T-cell (primary cell): ENCODE measurements around the gene HIP1. TPM values are rescaled to one million over a fixed set of nuclear protein-coding genes. Genes with fewer than 3 reads are reported as not detected.

ENCODE experiments used
- ATAC-seq, 4 experiments: fragments of 200-7000 bp in 3 of 4; fragments of 150-1000 bp in 1 of 4; cut with Tn5 transposase; replicated peaks in 1 of 4; 1 replicate in 3 of 4; 2 replicates in 1 of 4; pipeline ENCODE4 v1.10.0; 2021; ENCODE audit warnings: moderate library complexity in 3 of 4, mild to moderate bottlenecking in 2 of 4, moderate number of reproducible peaks in 1 of 4
- CTCF ChIA-PET, 2 donors: fragments of 300-600 bp; sonication (Branson Sonifier 250); formaldehyde crosslinking; loops; one replicate each; lab custom pipeline; 2022; ENCODE audit warnings: antibody characterized with exemption in 2 of 2; lab: Charles Lee
- POLR2A ChIA-PET, 2 donors: fragments of 300-600 bp; sonication (Branson Sonifier 250); formaldehyde crosslinking; loops; one replicate each; lab custom pipeline; 2022; ENCODE audit warnings: antibody characterized with exemption in 2 of 2; lab: Charles Lee
- DNase-seq, 35 experiments: peaks; one replicate each; pipeline versions ENCODE4 v3.0.0 to v3.0.0-alpha.2; 2013 to 2023
- H3K27ac ChIP-seq: one replicate; pipeline ENCODE4 v1.5.1; 2013; ENCODE audit warnings: low read length
- H3K27me3 ChIP-seq, 2 experiments: replicated peaks in 1 of 2; 1 replicate in 1 of 2; 2 replicates in 1 of 2; pipeline versions ENCODE4 v1.6.1 to v1.7.0; 2013; ENCODE audit warnings: low read length in 1 of 2, mixed read lengths in 1 of 2; ENCODE audit not compliant: control insufficient read depth in 2 of 2, insufficient read depth in 2 of 2; ENCODE audit errors: extremely low read depth in 1 of 2
- H3K36me3 ChIP-seq, 2 donors: 1 replicate in 1 of 2; 2 replicates in 1 of 2; pipeline versions ENCODE4 v1.6.1 to v1.7.0; 2013; ENCODE audit warnings: low read length in 1 of 2; ENCODE audit not compliant: control insufficient read depth in 2 of 2, insufficient read depth in 1 of 2; ENCODE audit errors: extremely low read depth in 1 of 2
- H3K4me1 ChIP-seq, 2 experiments: 1 replicate in 1 of 2; 2 replicates in 1 of 2; pipeline versions ENCODE4 v1.6.1 to v1.7.0; 2013; ENCODE audit warnings: low read length in 2 of 2, mixed read lengths in 1 of 2; ENCODE audit not compliant: insufficient read depth in 2 of 2, control insufficient read depth in 1 of 2; ENCODE audit errors: extremely low read depth in 1 of 2
- H3K4me3 ChIP-seq, 2 donors: 1 replicate in 1 of 2; 2 replicates in 1 of 2; pipeline versions ENCODE4 v1.5.1 to v1.7.0; 2013; ENCODE audit warnings: mild to moderate bottlenecking in 2 of 2, low read length in 1 of 2, moderate library complexity in 1 of 2; ENCODE audit not compliant: control insufficient read depth in 1 of 2; ENCODE audit errors: extremely low read depth in 1 of 2
- H3K9me3 ChIP-seq: 2 replicates; pipeline ENCODE4 v1.7.0; 2013
- H3K27ac Mint-ChIP-seq, 2 donors: one replicate each; pipeline ENCODE4 v1.8.0; 2020 to 2021; ENCODE audit warnings: mild to moderate bottlenecking in 2 of 2, mixed read lengths in 2 of 2
- H3K27me3 Mint-ChIP-seq, 2 donors: one replicate each; pipeline ENCODE4 v1.8.0; 2021 to 2022; ENCODE audit warnings: mixed read lengths in 2 of 2
- H3K36me3 Mint-ChIP-seq: one replicate; pipeline ENCODE4 v1.8.0; 2021; ENCODE audit warnings: mixed read lengths
- H3K4me1 Mint-ChIP-seq, 3 donors: one replicate each; pipeline ENCODE4 v1.8.0; 2020 to 2022; ENCODE audit warnings: mixed read lengths in 3 of 3, mild to moderate bottlenecking in 1 of 3
- H3K4me3 Mint-ChIP-seq, 3 donors: one replicate each; pipeline ENCODE4 v1.8.0; 2020 to 2022; ENCODE audit warnings: mild to moderate bottlenecking in 3 of 3, mixed read lengths in 3 of 3, moderate library complexity in 3 of 3
- H3K9me3 Mint-ChIP-seq, 3 donors: one replicate each; pipeline ENCODE4 v1.8.0; 2020 to 2022; ENCODE audit warnings: mixed read lengths in 3 of 3
- WGBS: methylation state at CpG from one replicate; pipeline ENCODE4 v1.1.5; 2013; ENCODE audit warnings: missing lambda C conversion rate; ENCODE audit not compliant: insufficient coverage; 5-methylcytosine and 5-hydroxymethylcytosine counted together
- total RNA-seq, 35 experiments: library from RNA in 6 of 35; stranded (reverse) in 6 of 35; fragments of 120-200 nt in 1 of 35; gene quantifications; one replicate each; pipeline versions ENCODE4 v1.2.1 to v1.2.4 and lab custom pipeline; 2013 to 2026

Gene HIP1
- total RNA-seq, 5 donors from 2014 or later (not counting 1 experiment from before 2014, with no cell fraction given) = 3.2 to 8.4 (median 3.6) TPM

- no peaks in the 10 kb centered on the region for H3K4me1 Mint-ChIP-seq
- no peaks in the 10 kb centered on the region for H3K36me3 ChIP-seq
- H3K36me3 Mint-ChIP-seq = peaks cover 11% of the 10 kb centered on the region
- CTCF ChIA-PET = no interaction called here
- no peak overlapping the region for H3K27ac Mint-ChIP-seq
- WGBS = 84% methylated on average over 7 of the region's 8 CpGs
- H3K4me3 Mint-ChIP-seq = no peak overlapping the region
- H3K4me1 ChIP-seq = no peaks in the 10 kb centered on the region
- H3K27me3 ChIP-seq = no peaks in the 10 kb centered on the region
- POLR2A ChIA-PET = no interaction called here
- no peak overlapping the region for H3K27ac ChIP-seq
- no peaks in the 10 kb centered on the region for H3K27me3 Mint-ChIP-seq
- H3K9me3 Mint-ChIP-seq = peaks cover 4 to 16% (median 6%) of the 10 kb centered on the region in 3 donors
- H3K9me3 ChIP-seq = no peaks in the 10 kb centered on the region
- DNase-seq (no peak), ATAC-seq (no peak)
- H3K4me3 ChIP-seq = no peak overlapping the region
Observed at GRCh38 chr7:75629044-75629443, 109.7 kb downstream of the HIP1 start.

GRCh38 chr7:75628055-75628454 lies 110.7 kb downstream of the HIP1 start:
- ATAC-seq (no peak), DNase-seq (no peak)
- Histone ChIP-seq H3K4me3 (no peak overlapping the region), H3K36me3 (no peaks in the 10 kb centered on the region), H3K9me3 (no peaks in the 10 kb centered on the region), H3K27ac (no peak overlapping the region), H3K4me1 (no peaks in the 10 kb centered on the region), H3K27me3 (no peaks in the 10 kb centered on the region)
- ChIA-PET CTCF (no interaction called here), POLR2A (no interaction called here)
- peaks cover 4 to 16% (median 6%) of the 10 kb centered on the region in 3 donors for H3K9me3 Mint-ChIP-seq
- H3K36me3 Mint-ChIP-seq = peaks cover 11% of the 10 kb centered on the region
- H3K4me1 Mint-ChIP-seq = no peaks in the 10 kb centered on the region
- no peaks in the 10 kb centered on the region for H3K27me3 Mint-ChIP-seq
- H3K27ac Mint-ChIP-seq = no peak overlapping the region
- no peak overlapping the region for H3K4me3 Mint-ChIP-seq

GRCh38 chr7:75626954-75627353 lies 111.8 kb downstream of the HIP1 start:
- Histone ChIP-seq H3K9me3 (no peaks in the 10 kb centered on the region), H3K4me1 (no peaks in the 10 kb centered on the region), H3K27me3 (no peaks in the 10 kb centered on the region), H3K27ac (no peak overlapping the region), H3K36me3 (no peaks in the 10 kb centered on the region), H3K4me3 (no peak overlapping the region)
- ChIA-PET CTCF (no interaction called here), POLR2A (no interaction called here)
- Mint-ChIP-seq H3K27ac (no peak overlapping the region), H3K27me3 (no peaks in the 10 kb centered on the region), H3K4me1 (no peaks in the 10 kb centered on the region), H3K4me3 (no peak overlapping the region), H3K36me3 (peaks cover 11% of the 10 kb centered on the region), H3K9me3 (peaks cover 4 to 16% (median 6%) of the 10 kb centered on the region in 3 donors)
- no peak for DNase-seq
- 93% methylated on average over 2 of the region's 2 CpGs for WGBS
- ATAC-seq = no peak

- peaks cover 4 to 16% (median 6%) of the 10 kb centered on the region in 3 donors for H3K9me3 Mint-ChIP-seq
- H3K4me1 Mint-ChIP-seq = peaks cover 0 to 2% (median 0%) of the 10 kb centered on the region in 3 donors
- peaks cover 0 to 3% of the 10 kb centered on the region in 2 donors for H3K27me3 Mint-ChIP-seq
- ChIA-PET POLR2A (no interaction called here), CTCF (no interaction called here)
- DNase-seq (no peak), ATAC-seq (no peak)
- Histone ChIP-seq H3K4me1 (no peaks in the 10 kb centered on the region), H3K27ac (no peak overlapping the region), H3K27me3 (no peaks in the 10 kb centered on the region), H3K36me3 (no peaks in the 10 kb centered on the region), H3K9me3 (no peaks in the 10 kb centered on the region), H3K4me3 (no peak overlapping the region)
- peaks cover 11% of the 10 kb centered on the region for H3K36me3 Mint-ChIP-seq
- H3K27ac Mint-ChIP-seq = no peak overlapping the region
- WGBS = 100% methylated on average over 1 of the region's 5 CpGs
- no peak overlapping the region for H3K4me3 Mint-ChIP-seq
Observed at GRCh38 chr7:75625868-75626267, 112.9 kb downstream of the HIP1 start.

GRCh38 chr7:75624134-75624832 lies 114.5 kb downstream of the HIP1 start:
- ATAC-seq = no peak
- Mint-ChIP-seq H3K27ac (no peak overlapping the region), H3K4me3 (no peak overlapping the region), H3K9me3 (peaks cover 4 to 16% (median 6%) of the 10 kb centered on the region in 3 donors), H3K36me3 (peaks cover 10% of the 10 kb centered on the region), H3K4me1 (peaks cover 0 to 10% (median 3%) of the 10 kb centered on the region in 3 donors), H3K27me3 (peaks cover 0 to 3% of the 10 kb centered on the region in 2 donors)
- ChIA-PET CTCF (no interaction called here), POLR2A (no interaction called here)
- H3K36me3 ChIP-seq = no peaks in the 10 kb centered on the region
- H3K4me3 ChIP-seq = no peak overlapping the region
- peaks cover 0 to under 1% of the 10 kb centered on the region in 2 experiments for H3K4me1 ChIP-seq
- H3K27me3 ChIP-seq = no peaks in the 10 kb centered on the region
- H3K27ac ChIP-seq = no peak overlapping the region
- WGBS = 77% methylated on average over 6 of the region's 13 CpGs
- no peaks in the 10 kb centered on the region for H3K9me3 ChIP-seq
- peak in 3 of 35 experiments; percentile 7 to 23 (median 16) for DNase-seq

GRCh38 chr7:75623390-75624133 lies 115.2 kb downstream of the HIP1 start:
- Mint-ChIP-seq H3K27me3 (peaks cover 0 to 3% of the 10 kb centered on the region in 2 donors), H3K36me3 (peaks cover 8% of the 10 kb centered on the region), H3K9me3 (peaks cover 4 to 16% (median 6%) of the 10 kb centered on the region in 3 donors), H3K4me3 (no peak overlapping the region), H3K27ac (no peak overlapping the region), H3K4me1 (peaks cover 5 to 15% (median 7%) of the 10 kb centered on the region in 3 donors)
- no peaks in the 10 kb centered on the region for H3K36me3 ChIP-seq
- no peaks in the 10 kb centered on the region for H3K9me3 ChIP-seq
- H3K4me3 ChIP-seq = no peak overlapping the region
- ChIA-PET CTCF (no interaction called here), POLR2A (no interaction called here)
- ATAC-seq (no peak), DNase-seq (no peak)
- peaks cover 0 to 8% of the 10 kb centered on the region in 2 experiments for H3K4me1 ChIP-seq
- H3K27me3 ChIP-seq = no peaks in the 10 kb centered on the region
- no peak overlapping the region for H3K27ac ChIP-seq
- 84% methylated on average over 12 of the region's 16 CpGs for WGBS
